Peyer's patch (tissue), 4 donors: Measurements from ENCODE around the gene BEGAIN.

Source experiments
- POLR2A ChIP-seq, 2 donors: fragments of 450-650 bp; IDR thresholded peaks; one replicate each; pipeline ENCODE4 v1.5.1; 2017; ENCODE audit warnings: antibody characterized with exemption in 2 of 2, mild to moderate bottlenecking in 2 of 2, moderate library complexity in 2 of 2
- TF ChIP-seq, protein P1 (sequence below), 6 experiments: fragments of 450-650 bp in 4 of 6; fragments of 200-600 bp in 2 of 6; sonication (generic) in 1 of 6; IDR thresholded peaks; one replicate each; pipeline ENCODE4 v1.5.1; 2017 to 2019; ENCODE audit warnings: antibody characterized with exemption in 6 of 6, mild to moderate bottlenecking in 3 of 6, moderate library complexity in 1 of 6

DNA sequence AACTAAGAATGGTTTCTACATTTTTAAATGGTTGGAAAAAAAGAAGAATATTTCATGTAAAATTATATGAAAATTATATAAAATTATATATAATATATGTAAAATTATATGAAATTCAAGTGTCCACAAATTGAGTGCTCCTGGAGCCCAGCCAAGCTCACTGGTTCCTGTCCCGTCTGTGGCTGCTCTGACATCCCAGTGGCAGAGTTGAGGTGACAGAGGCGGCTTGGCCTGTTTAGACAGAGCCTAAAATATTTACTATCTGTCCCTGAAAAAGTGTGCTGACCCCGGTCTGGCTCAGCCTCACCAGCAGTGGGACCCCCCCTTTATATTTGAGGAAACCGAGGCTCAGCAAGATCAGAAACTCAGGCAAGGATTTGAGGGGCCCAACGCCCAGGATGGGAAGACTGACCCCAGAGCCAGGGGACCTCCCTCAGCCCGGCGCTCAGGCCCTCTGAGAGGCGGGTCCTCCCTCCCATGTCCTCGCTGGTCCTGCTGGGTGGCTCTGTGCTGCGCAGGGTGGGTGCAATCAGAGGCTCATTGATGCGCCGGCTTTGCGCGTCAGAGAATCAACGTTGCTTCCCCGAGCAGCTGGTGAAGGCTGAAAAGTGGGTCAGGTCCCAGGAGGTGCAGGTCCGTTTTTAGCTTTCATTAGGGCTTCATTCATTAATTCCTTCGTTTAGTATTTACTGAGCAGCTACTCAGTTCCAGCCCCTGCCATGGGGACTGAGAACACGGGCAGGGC lies 21.5 kb upstream of the BEGAIN start:
- TF ChIP-seq, protein P1, sequence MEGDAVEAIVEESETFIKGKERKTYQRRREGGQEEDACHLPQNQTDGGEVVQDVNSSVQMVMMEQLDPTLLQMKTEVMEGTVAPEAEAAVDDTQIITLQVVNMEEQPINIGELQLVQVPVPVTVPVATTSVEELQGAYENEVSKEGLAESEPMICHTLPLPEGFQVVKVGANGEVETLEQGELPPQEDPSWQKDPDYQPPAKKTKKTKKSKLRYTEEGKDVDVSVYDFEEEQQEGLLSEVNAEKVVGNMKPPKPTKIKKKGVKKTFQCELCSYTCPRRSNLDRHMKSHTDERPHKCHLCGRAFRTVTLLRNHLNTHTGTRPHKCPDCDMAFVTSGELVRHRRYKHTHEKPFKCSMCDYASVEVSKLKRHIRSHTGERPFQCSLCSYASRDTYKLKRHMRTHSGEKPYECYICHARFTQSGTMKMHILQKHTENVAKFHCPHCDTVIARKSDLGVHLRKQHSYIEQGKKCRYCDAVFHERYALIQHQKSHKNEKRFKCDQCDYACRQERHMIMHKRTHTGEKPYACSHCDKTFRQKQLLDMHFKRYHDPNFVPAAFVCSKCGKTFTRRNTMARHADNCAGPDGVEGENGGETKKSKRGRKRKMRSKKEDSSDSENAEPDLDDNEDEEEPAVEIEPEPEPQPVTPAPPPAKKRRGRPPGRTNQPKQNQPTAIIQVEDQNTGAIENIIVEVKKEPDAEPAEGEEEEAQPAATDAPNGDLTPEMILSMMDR (IDR thresholded peaks at IDR 0.05): no peak
- no peak for TF ChIP-seq POLR2A (IDR thresholded peaks at IDR 0.05)
